Testis (tissue), 3 donors: ENCODE data around the gene CHTF8. TPM values are rescaled to one million over a fixed set of nuclear protein-coding genes. Genes with fewer than 3 reads are reported as not detected.

Experiments
- DNase-seq: peaks from one replicate; pipeline ENCODE4 v3.0.0-alpha.2; 2019
- H3K27ac ChIP-seq, 2 donors: fragments of 200-600 bp; sonication (generic); one replicate each; pipeline ENCODE4 v1.5.1; 2019
- H3K27me3 ChIP-seq: fragments of 200-600 bp; sonication (generic); one replicate; pipeline ENCODE4 v1.5.1; 2019
- H3K36me3 ChIP-seq: fragments of 200-600 bp; sonication (generic); one replicate; pipeline ENCODE4 v1.5.1; 2017; ENCODE audit warnings: low read depth; ENCODE audit errors: missing control alignments
- H3K4me1 ChIP-seq: fragments of 200-600 bp; sonication (generic); one replicate; pipeline ENCODE4 v1.5.1; 2019
- H3K4me3 ChIP-seq, 2 donors: fragments of 200-600 bp; sonication (generic); one replicate each; pipeline ENCODE4 v1.5.1; 2017 to 2019
- H3K9me3 ChIP-seq: fragments of 200-600 bp; sonication (generic); one replicate; pipeline ENCODE4 v1.5.1; 2017
- CTCF ChIP-seq, 3 experiments: fragments of 450-650 bp in 2 of 3; fragments of 200-600 bp in 1 of 3; sonication (generic) in 1 of 3; IDR thresholded peaks; one replicate each; pipeline ENCODE4 v1.5.1; 2016 to 2019; ENCODE audit warnings: antibody characterized with exemption in 3 of 3, mild to moderate bottlenecking in 2 of 3, moderate library complexity in 1 of 3
- POLR2A ChIP-seq: fragments of 450-650 bp; IDR thresholded peaks from one replicate; pipeline ENCODE4 v1.6.1; 2017; ENCODE audit warnings: antibody characterized with exemption, mild to moderate bottlenecking, moderate library complexity
- WGBS, 2 donors: methylation state at CpG; one replicate each; pipeline ENCODE4 v1.1.5; 2018; 5-methylcytosine and 5-hydroxymethylcytosine counted together
- intact Hi-C: fragments of 100-400 bp; cut with DNase I; formaldehyde crosslinking; loops from one replicate; pipeline ENCODE4 v1.15.1; 2023; ENCODE audit warnings: low total_unique reads
- polyA plus RNA-seq: library from polyadenylated mRNA; stranded (reverse); fragments of 350-450 nt; fragmentation: Illumina TruSeq; extraction: RNeasy Lipid Tissue Mini Kit (QIAGEN cat#74804); gene quantifications from one replicate; pipeline ENCODE4 v1.2.3, GENCODE V29; 2014; ENCODE audit warnings: low read depth, low replicate concordance; ENCODE audit not compliant: insufficient read depth
- total RNA-seq, 2 donors: library from RNA; depleted of rRNA; stranded (reverse); fragments of >200 nt; gene quantifications; one replicate each; pipeline ENCODE4 v1.2.3, GENCODE V29; 2016

Gene CHTF8
- total and polyA plus RNA-seq, 3 donors from 2014 or later, result 122 to 147 (median 131) TPM

GRCh38 chr16:69112285-69113129 is 19.9 kb downstream of the CHTF8 start:
- H3K36me3 ChIP-seq, result no peaks in the 10 kb centered on the region

GRCh38 chr16:69111876-69112230 is 20.5 kb downstream of the CHTF8 start:
- WGBS, 2 donors, result 65 to 93% methylated on average over 5 of the region's 5 CpGs
- TF ChIP-seq CTCF (IDR thresholded peaks at IDR 0.05) (no peak), POLR2A (no peak)
- no peaks in the 10 kb centered on the region for H3K36me3 ChIP-seq
- H3K4me1 ChIP-seq, result peaks cover 13% of the 10 kb centered on the region
- H3K9me3 ChIP-seq, result no peaks in the 10 kb centered on the region
- no peak overlapping the region for H3K27ac ChIP-seq
- intact Hi-C loops, result loop anchor here (10.0 kb wide), 1 partner anchor 257 kb away; no protein-coding TSS in a partner anchor
- H3K27me3 ChIP-seq, result no peaks in the 10 kb centered on the region
- no peak overlapping the region for H3K4me3 ChIP-seq
- no peak for DNase-seq

More at GRCh38 chr16:69112285-69113129, 19.9 kb downstream of the CHTF8 start:
- Histone ChIP-seq H3K4me1 (peaks cover 6% of the 10 kb centered on the region), H3K27me3 (no peaks in the 10 kb centered on the region), H3K9me3 (no peaks in the 10 kb centered on the region), H3K27ac (no peak overlapping the region), H3K4me3 (no peak overlapping the region)
- 63 to 73% methylated on average over 6 of the region's 6 CpGs for whole genome bisulfite sequencing, 2 donors
- peak; percentile 77 for DNase-seq
- TF ChIP-seq CTCF (IDR thresholded peaks at IDR 0.05) (peak in 2 of 3 experiments; percentile 51 to 66), POLR2A (no peak)
- intact Hi-C loops, result loop anchor here (10.0 kb wide), 1 partner anchor 258 kb away; no protein-coding TSS in a partner anchor

GRCh38 chr16:69111216-69111875 is 21.0 kb downstream of the CHTF8 start:
- intact Hi-C loops, result loop anchor here (10.0 kb wide), 1 partner anchor 257 kb away; no protein-coding TSS in a partner anchor
- DNase-seq, result no peak
- no peaks in the 10 kb centered on the region for H3K36me3 ChIP-seq

GRCh38 chr16:69110406-69110805 is 22.0 kb downstream of the CHTF8 start:
- H3K9me3 ChIP-seq, result no peaks in the 10 kb centered on the region
- peaks cover 18% of the 10 kb centered on the region for H3K4me1 ChIP-seq
- no peak overlapping the region for H3K4me3 ChIP-seq
- TF ChIP-seq CTCF (IDR thresholded peaks at IDR 0.05) (no peak), POLR2A (no peak)
- no peak for DNase-seq
- no peak overlapping the region for H3K27ac ChIP-seq
- WGBS, 2 donors, result 87 to 90% methylated on average over 7 of the region's 7 CpGs
- intact Hi-C loops, result loop anchor here (10.0 kb wide), 1 partner anchor 256 kb away; no protein-coding TSS in a partner anchor
- no peaks in the 10 kb centered on the region for H3K27me3 ChIP-seq
- no peaks in the 10 kb centered on the region for H3K36me3 ChIP-seq

More at GRCh38 chr16:69111216-69111875, 21.0 kb downstream of the CHTF8 start:
- Histone ChIP-seq H3K27me3 (no peaks in the 10 kb centered on the region), H3K4me1 (peaks cover 17% of the 10 kb centered on the region), H3K9me3 (no peaks in the 10 kb centered on the region), H3K4me3 (no peak overlapping the region), H3K27ac (no peak overlapping the region)
- TF ChIP-seq CTCF (IDR thresholded peaks at IDR 0.05) (no peak), POLR2A (no peak)
- 85 to 86% methylated on average over 6 of the region's 6 CpGs for WGBS, 2 donors
